Naive thymus-derived CD4-positive, alpha-beta T cell (primary cell): Measurements from ENCODE around the gene SCAP. TPM values are rescaled to one million over a fixed set of nuclear protein-coding genes. Genes with fewer than 3 reads are reported as not detected.

Source experiments
- ATAC-seq: fragments of 150-1000 bp; cut with Tn5 transposase; 2 replicates; pipeline ENCODE4 v1.10.0; 2021; ENCODE audit warnings: mild to moderate bottlenecking, moderate library complexity
- CTCF ChIA-PET: fragments of 350-600 bp; sonication (Branson Sonifier 250); formaldehyde crosslinking; loops from one replicate; lab custom pipeline; 2021; ENCODE audit warnings: antibody characterized with exemption; lab: Charles Lee
- POLR2A ChIA-PET: fragments of 350-600 bp; sonication (Branson Sonifier 250); formaldehyde crosslinking; loops from one replicate; lab custom pipeline; 2021; ENCODE audit warnings: antibody characterized with exemption, inconsistent platforms; lab: Charles Lee
- DNase-seq, 9 donors: peaks; one replicate each; pipeline versions ENCODE4 v3.0.0 to v3.0.0-alpha.2; 2020 to 2022; ENCODE audit warnings: mixed read lengths in 1 of 9
- H3K27ac ChIP-seq: one replicate; pipeline ENCODE4 v1.7.0; 2013; ENCODE audit warnings: mild to moderate bottlenecking, low read depth, low read length, moderate library complexity
- H3K27me3 ChIP-seq, 2 donors: one replicate each; pipeline ENCODE4 v1.7.0; 2013; ENCODE audit warnings: low read length in 2 of 2, mild to moderate bottlenecking in 2 of 2, moderate library complexity in 2 of 2; ENCODE audit not compliant: control insufficient read depth in 2 of 2, insufficient read depth in 2 of 2
- H3K36me3 ChIP-seq, 3 experiments: 1 replicate in 2 of 3; 2 replicates in 1 of 3; pipeline ENCODE4 v1.7.0; 2013; ENCODE audit warnings: low read length in 3 of 3, mild to moderate bottlenecking in 3 of 3, moderate library complexity in 1 of 3; ENCODE audit not compliant: insufficient read depth in 3 of 3, control insufficient read depth in 2 of 3
- H3K4me1 ChIP-seq, 2 donors: one replicate each; pipeline ENCODE4 v1.7.0; 2013; ENCODE audit warnings: low read length in 2 of 2, mild to moderate bottlenecking in 2 of 2, moderate library complexity in 1 of 2; ENCODE audit not compliant: control insufficient read depth in 2 of 2, insufficient read depth in 2 of 2
- H3K4me3 ChIP-seq: 2 replicates; pipeline ENCODE4 v1.7.0; 2013; ENCODE audit warnings: mild to moderate bottlenecking, low read length
- H3K9me3 ChIP-seq, 3 experiments: 1 replicate in 2 of 3; 2 replicates in 1 of 3; pipeline ENCODE4 v1.7.0; 2013; ENCODE audit warnings: low read length in 3 of 3; ENCODE audit not compliant: control insufficient read depth in 2 of 3
- H3K27ac Mint-ChIP-seq, 9 donors: one replicate each; pipeline ENCODE4 v1.8.0; 2020 to 2022; ENCODE audit warnings: mixed read lengths in 9 of 9, mild to moderate bottlenecking in 8 of 9, moderate library complexity in 5 of 9, inconsistent platforms in 2 of 9
- H3K27me3 Mint-ChIP-seq, 5 donors: one replicate each; pipeline ENCODE4 v1.8.0; 2021 to 2022; ENCODE audit warnings: mixed read lengths in 5 of 5, mild to moderate bottlenecking in 1 of 5
- H3K36me3 Mint-ChIP-seq, 5 donors: one replicate each; pipeline ENCODE4 v1.8.0; 2020 to 2022; ENCODE audit warnings: mixed read lengths in 5 of 5, mild to moderate bottlenecking in 3 of 5, inconsistent platforms in 1 of 5
- H3K4me1 Mint-ChIP-seq, 7 donors: one replicate each; pipeline ENCODE4 v1.8.0; 2020 to 2022; ENCODE audit warnings: mixed read lengths in 7 of 7, mild to moderate bottlenecking in 3 of 7, inconsistent platforms in 1 of 7
- H3K4me3 Mint-ChIP-seq, 10 donors: one replicate each; pipeline ENCODE4 v1.8.0; 2020 to 2022; ENCODE audit warnings: mild to moderate bottlenecking in 10 of 10, mixed read lengths in 10 of 10, moderate library complexity in 6 of 10, inconsistent platforms in 2 of 10
- H3K9me3 Mint-ChIP-seq, 11 donors: one replicate each; pipeline ENCODE4 v1.8.0; 2020 to 2022; ENCODE audit warnings: mixed read lengths in 11 of 11, mild to moderate bottlenecking in 4 of 11, inconsistent platforms in 1 of 11, moderate library complexity in 1 of 11
- intact Hi-C, 2 donors: fragments of 100-400 bp; cut with micrococcal nuclease; formaldehyde crosslinking; loops; one replicate each; pipeline ENCODE4 v1.15.1; 2023
- polyA plus RNA-seq, 2 donors: library from polyadenylated mRNA; unstranded; fragments of 300-500 nt; fragmentation: Illumina TruSeq; gene quantifications; one replicate each; pipeline ENCODE4 v1.2.3, GENCODE V29; 2021
- total RNA-seq, 6 experiments: library from RNA in 5 of 6; stranded (reverse) in 5 of 6; gene quantifications; 1 replicate in 5 of 6; 2 replicates in 1 of 6; pipeline ENCODE4 v1.2.3 and lab custom pipeline; 2021 to 2026

Gene SCAP
- total and polyA plus RNA-seq, 7 experiments from 2014 or later = 34.5 to 95.4 (median 90.2) TPM

DNA sequence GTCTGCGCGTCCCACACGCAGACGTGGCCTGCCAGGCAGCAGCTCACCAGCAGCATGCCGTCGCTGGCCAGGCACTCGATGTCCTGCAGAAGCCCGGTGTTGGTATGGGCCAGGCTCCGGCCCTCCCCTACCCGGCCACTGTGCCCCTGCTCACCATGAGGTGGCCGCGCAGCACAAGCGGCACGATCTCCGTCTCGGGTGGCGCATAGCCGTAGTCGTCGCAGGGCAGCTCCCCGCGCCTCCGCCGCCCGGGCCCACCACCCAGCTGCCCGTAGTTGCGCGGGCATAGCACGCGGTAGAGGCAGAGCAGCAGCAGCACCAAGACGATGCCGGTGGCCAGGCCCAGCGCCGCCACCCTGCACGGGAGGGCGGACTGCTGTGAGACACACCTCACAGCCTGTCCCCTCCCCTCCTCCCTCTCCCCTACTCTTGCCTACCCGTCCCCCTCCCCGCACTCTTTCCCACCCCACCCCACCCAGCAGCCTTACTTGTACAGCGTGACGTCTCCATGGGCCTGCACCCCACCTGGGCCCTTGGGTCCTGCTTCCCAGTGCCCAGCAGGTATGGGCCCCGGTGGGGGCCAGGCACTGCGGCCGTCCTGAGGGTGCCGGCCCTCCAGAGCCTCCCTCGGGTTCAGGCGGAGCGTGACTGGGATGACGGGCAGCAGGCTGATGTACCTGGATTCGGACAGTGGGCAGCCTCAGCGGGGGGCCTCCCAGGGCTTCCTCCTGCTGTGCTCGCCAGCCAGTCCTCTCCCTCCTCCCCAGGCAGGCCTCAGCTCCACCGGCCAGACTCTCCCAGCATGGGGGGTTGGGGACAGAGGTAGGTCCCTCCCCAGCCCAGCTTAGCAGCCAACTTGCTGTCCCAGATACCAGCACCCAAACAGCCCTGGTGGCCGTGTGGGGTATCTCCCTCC lies 57.3 kb downstream of the SCAP start:
- Histone ChIP-seq H3K36me3 (peaks cover 6 to 72% (median 13%) of the 10 kb centered on the region in 3 experiments), H3K9me3 (no peaks in the 10 kb centered on the region), H3K4me1 (peaks cover 8 to 15% of the 10 kb centered on the region in 2 donors), H3K27me3 (no peaks in the 10 kb centered on the region), H3K27ac (no peak overlapping the region), H3K4me3 (no peak overlapping the region)
- intact Hi-C loops = no loop called here
- ChIA-PET POLR2A (interaction anchor here (1.2 kb wide), 1 partner anchor 90 kb away, joined by 3 read pairs; no protein-coding TSS in a partner anchor), CTCF (no interaction called here)
- ATAC-seq (no peak), DNase-seq (no peak)
- Mint-ChIP-seq H3K27ac (peak overlapping the region in 3 of 9 donors; percentile 29 to 71 (median 40)), H3K4me1 (peaks cover 5 to 22% (median 10%) of the 10 kb centered on the region in 7 donors), H3K4me3 (no peak overlapping the region), H3K27me3 (no peaks in the 10 kb centered on the region), H3K36me3 (peaks cover under 1 to 18% (median 5%) of the 10 kb centered on the region in 5 donors), H3K9me3 (no peaks in the 10 kb centered on the region)

DNA sequence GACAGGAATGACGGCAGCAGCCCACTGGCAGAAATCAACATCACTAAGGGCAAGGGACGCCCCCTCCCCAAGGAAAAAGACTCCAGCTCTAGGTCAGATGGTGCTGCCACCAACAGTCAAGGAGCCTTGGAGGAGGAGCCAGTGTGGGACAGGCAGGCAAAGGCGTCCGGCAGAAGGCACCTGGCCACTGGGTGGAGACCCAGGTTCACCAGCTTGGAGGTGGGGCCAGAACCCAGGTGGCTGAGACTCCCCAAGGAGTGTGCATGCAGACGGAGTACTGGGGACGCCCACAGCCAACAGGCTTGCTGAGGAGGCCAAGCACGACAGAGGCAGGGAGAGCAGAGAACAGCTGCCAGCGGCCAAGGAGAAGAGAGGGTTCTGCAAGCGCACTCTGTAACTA lies 59.7 kb downstream of the SCAP start:
- Histone ChIP-seq H3K9me3 (no peaks in the 10 kb centered on the region), H3K27me3 (no peaks in the 10 kb centered on the region), H3K4me3 (no peak overlapping the region), H3K4me1 (peaks cover under 1 to 5% of the 10 kb centered on the region in 2 donors), H3K27ac (no peak overlapping the region), H3K36me3 (peaks cover 6 to 90% (median 13%) of the 10 kb centered on the region in 3 experiments)
- DNase-seq (no peak), ATAC-seq (no peak)
- H3K9me3 Mint-ChIP-seq = no peaks in the 10 kb centered on the region
- H3K36me3 Mint-ChIP-seq = peaks cover 5 to 24% (median 5%) of the 10 kb centered on the region in 5 donors
- H3K27me3 Mint-ChIP-seq = no peaks in the 10 kb centered on the region
- intact Hi-C loops = no loop called here
- peak overlapping the region in 2 of 9 donors; percentile 78 to 82 for H3K27ac Mint-ChIP-seq
- H3K4me3 Mint-ChIP-seq = no peak overlapping the region
- peaks cover under 1 to 10% (median 3%) of the 10 kb centered on the region in 7 donors for H3K4me1 Mint-ChIP-seq
- CTCF ChIA-PET = no interaction called here
- POLR2A ChIA-PET = no interaction called here

DNA sequence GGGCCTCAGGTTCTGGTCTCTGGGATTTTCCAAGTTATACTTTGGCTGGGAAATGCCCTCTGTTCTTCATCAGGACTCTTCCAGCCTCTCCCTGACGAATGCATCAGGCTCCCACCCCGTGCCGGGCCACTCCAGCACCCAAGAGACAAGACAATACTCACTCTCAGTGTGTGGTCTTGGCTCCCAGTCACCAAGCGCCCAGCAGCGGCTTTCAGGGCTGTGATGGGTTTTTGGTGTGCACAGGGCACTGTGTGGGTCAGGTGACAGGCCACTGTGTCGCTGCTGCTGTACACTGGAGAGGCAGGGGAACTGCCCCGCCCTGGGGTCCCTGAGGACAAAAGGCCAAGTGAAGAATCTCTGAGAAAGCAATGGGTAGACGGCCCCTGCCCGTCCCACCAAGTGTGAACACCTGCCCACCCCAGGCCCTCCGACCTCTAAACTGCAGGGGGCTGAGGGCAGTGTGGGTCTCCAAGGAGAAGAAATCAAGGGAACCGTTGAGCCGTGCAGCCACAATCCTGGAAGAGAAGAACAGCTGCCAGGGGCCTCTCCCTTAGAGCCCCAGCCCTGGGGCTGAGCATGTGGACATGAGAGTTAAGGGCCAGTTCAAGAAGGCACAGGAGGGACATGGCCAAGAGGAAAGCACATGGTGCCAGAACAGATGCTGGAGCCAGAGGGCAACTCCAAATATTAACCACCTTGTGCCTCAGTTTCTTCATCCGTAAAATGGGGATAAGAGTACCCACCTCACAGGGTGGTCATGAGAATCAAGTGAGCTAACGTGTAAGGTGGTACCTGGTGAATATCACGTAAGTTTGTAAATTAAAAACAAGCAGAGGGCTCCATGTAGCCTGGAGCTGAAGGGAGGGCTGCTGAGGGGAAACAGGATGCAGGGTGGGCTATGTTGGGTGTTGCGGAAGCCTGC lies 60.8 kb downstream of the SCAP start:
- H3K36me3 ChIP-seq = peaks cover 6 to 93% (median 13%) of the 10 kb centered on the region in 3 experiments
- Mint-ChIP-seq H3K4me3 (no peak overlapping the region), H3K36me3 (peaks cover 5 to 24% (median 5%) of the 10 kb centered on the region in 5 donors), H3K27me3 (no peaks in the 10 kb centered on the region), H3K4me1 (peaks cover 0 to 10% (median 0%) of the 10 kb centered on the region in 7 donors), H3K27ac (peak overlapping the region in 3 of 9 donors; percentile 25 to 65 (median 34)), H3K9me3 (no peaks in the 10 kb centered on the region)
- ChIA-PET POLR2A (no interaction called here), CTCF (no interaction called here)
- H3K4me3 ChIP-seq = no peak overlapping the region
- no peaks in the 10 kb centered on the region for H3K9me3 ChIP-seq
- H3K27me3 ChIP-seq = no peaks in the 10 kb centered on the region
- no peak for ATAC-seq
- no peaks in the 10 kb centered on the region for H3K4me1 ChIP-seq
- H3K27ac ChIP-seq = no peak overlapping the region
- no peak for DNase-seq
- intact Hi-C loops = no loop called here

DNA sequence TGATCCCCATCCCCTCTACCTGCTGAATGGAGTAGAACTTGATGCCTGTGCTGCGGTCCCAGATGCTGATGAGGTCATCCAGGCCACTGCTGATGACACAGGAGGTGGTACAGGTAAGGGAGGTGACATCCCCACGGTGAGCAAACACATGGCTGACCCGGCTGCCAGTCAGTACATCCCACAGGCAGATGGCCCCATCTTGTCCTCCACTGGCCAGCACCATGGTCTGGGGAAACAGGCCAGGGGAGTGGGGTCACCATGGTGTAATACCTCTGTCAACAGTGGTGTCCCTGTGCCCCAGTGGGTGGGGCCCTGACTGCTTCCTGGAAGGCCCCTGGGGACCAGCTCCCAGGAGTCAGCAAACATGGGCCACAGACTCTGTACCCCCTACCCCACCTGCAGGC lies 61.6 kb downstream of the SCAP start:
- H3K4me1 Mint-ChIP-seq = peaks cover 0 to 10% (median 0%) of the 10 kb centered on the region in 7 donors
- no peaks in the 10 kb centered on the region for H3K9me3 Mint-ChIP-seq
- DNase-seq (no peak), ATAC-seq (no peak)
- Histone ChIP-seq H3K4me1 (no peaks in the 10 kb centered on the region), H3K27ac (no peak overlapping the region), H3K36me3 (peaks cover 6 to 93% (median 13%) of the 10 kb centered on the region in 3 experiments), H3K9me3 (no peaks in the 10 kb centered on the region), H3K4me3 (no peak overlapping the region), H3K27me3 (no peaks in the 10 kb centered on the region)
- ChIA-PET POLR2A (no interaction called here), CTCF (no interaction called here)
- H3K4me3 Mint-ChIP-seq = no peak overlapping the region
- H3K27me3 Mint-ChIP-seq = no peaks in the 10 kb centered on the region
- H3K27ac Mint-ChIP-seq = peak overlapping the region in 1 of 9 donors; percentile 9
- H3K36me3 Mint-ChIP-seq = peaks cover 5 to 24% (median 5%) of the 10 kb centered on the region in 5 donors
- intact Hi-C loops = no loop called here

DNA sequence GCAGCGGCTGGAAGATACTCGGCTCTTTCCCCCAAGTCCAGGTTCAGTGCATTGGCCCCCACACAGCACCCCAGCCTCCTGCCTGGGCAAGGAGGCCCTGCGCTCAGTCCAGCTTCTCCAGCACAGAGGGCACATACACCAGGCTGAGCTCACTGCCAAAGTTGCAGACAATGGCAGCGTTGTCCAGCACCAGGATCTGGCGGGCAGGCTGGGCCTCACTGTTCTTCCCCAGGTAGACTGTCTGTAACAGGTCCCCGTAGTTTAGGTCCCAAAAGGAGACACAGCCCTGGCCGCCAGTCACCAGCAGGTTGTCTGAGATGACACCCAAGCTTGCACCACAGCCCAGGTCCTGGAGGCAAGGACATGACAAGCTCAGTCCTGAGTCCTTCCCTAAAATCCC lies 62.0 kb downstream of the SCAP start:
- Histone ChIP-seq H3K4me3 (no peak overlapping the region), H3K27ac (no peak overlapping the region), H3K27me3 (no peaks in the 10 kb centered on the region), H3K9me3 (no peaks in the 10 kb centered on the region), H3K36me3 (peaks cover 6 to 93% (median 10%) of the 10 kb centered on the region in 3 experiments), H3K4me1 (no peaks in the 10 kb centered on the region)
- Mint-ChIP-seq H3K4me3 (no peak overlapping the region), H3K27ac (peak overlapping the region in 2 of 9 donors; percentile 9 to 82), H3K4me1 (peaks cover 0 to 10% (median 0%) of the 10 kb centered on the region in 7 donors), H3K36me3 (peaks cover 5 to 21% (median 5%) of the 10 kb centered on the region in 5 donors), H3K27me3 (no peaks in the 10 kb centered on the region), H3K9me3 (no peaks in the 10 kb centered on the region)
- no peak for DNase-seq
- no peak for ATAC-seq
- intact Hi-C loops = no loop called here
- CTCF ChIA-PET = no interaction called here
- POLR2A ChIA-PET = no interaction called here

DNA sequence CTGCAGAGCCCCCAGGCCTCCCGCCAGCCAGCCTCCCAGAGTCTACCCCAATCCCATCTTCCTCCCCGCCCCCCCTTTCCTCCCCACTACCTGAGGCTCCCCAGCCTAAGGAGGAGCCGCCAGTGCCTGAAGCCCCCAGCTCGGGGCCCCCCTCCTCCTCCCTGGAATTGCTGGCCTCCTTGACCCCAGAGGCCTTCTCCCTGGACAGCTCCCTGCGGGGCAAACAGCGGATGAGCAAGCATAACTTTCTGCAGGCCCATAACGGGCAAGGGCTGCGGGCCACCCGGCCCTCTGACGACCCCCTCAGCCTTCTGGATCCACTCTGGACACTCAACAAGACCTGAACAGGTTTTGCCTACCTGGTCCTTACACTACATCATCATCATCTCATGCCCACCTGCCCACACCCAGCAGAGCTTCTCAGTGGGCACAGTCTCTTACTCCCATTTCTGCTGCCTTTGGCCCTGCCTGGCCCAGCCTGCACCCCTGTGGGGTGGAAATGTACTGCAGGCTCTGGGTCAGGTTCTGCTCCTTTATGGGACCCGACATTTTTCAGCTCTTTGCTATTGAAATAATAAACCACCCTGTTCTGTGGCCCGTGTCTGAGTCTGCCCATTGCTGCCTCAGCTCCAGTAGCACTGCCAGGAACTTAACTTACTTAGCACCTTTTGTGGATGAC lies 62.8 kb downstream of the SCAP start:
- H3K36me3 Mint-ChIP-seq = peaks cover 5 to 21% (median 5%) of the 10 kb centered on the region in 5 donors
- peaks cover 0 to 10% (median 0%) of the 10 kb centered on the region in 7 donors for H3K4me1 Mint-ChIP-seq
- DNase-seq = no peak
- no peaks in the 10 kb centered on the region for H3K27me3 Mint-ChIP-seq
- no peaks in the 10 kb centered on the region for H3K9me3 ChIP-seq
- no peaks in the 10 kb centered on the region for H3K4me1 ChIP-seq
- intact Hi-C loops = no loop called here
- POLR2A ChIA-PET = no interaction called here
- H3K27ac ChIP-seq = no peak overlapping the region
- peak overlapping the region in 3 of 9 donors; percentile 47 to 82 (median 70) for H3K27ac Mint-ChIP-seq
- peaks cover 6 to 93% (median 8%) of the 10 kb centered on the region in 3 experiments for H3K36me3 ChIP-seq
- H3K9me3 Mint-ChIP-seq = no peaks in the 10 kb centered on the region
- H3K27me3 ChIP-seq = no peaks in the 10 kb centered on the region
- CTCF ChIA-PET = interaction anchor here (0.9 kb wide), 1 partner anchor 8 kb away, joined by 3 read pairs; no protein-coding TSS in a partner anchor
- H3K4me3 Mint-ChIP-seq = no peak overlapping the region
- no peak for ATAC-seq
- H3K4me3 ChIP-seq = no peak overlapping the region
